H1 (cell line): ENCODE data around the gene ACBD6. TPM values are rescaled to one million over a fixed set of nuclear protein-coding genes. Genes with fewer than 3 reads are reported as not detected.
A peak's percentile ranks its signal among the peaks of the same experiment; 100 is the strongest.

Source experiments
- CTCF ChIA-PET: fragments of 300-600 bp; sonication (Branson Sonifier 250); formaldehyde crosslinking; loops from one replicate; lab custom pipeline; 2021; ENCODE audit not compliant: partially characterized antibody; lab: Charles Lee
- POLR2A ChIA-PET: fragments of 300-600 bp; sonication (Branson Sonifier 250); formaldehyde crosslinking; loops from one replicate; lab custom pipeline; 2021; ENCODE audit warnings: inconsistent platforms; ENCODE audit not compliant: partially characterized antibody; lab: Charles Lee
- DNase-seq, 2 experiments: peaks; one replicate each; pipeline versions ENCODE4 v3.0.0 to v3.0.0-alpha.2; 2010 to 2022; ENCODE audit warnings: low spot score in 2 of 2, low read depth in 1 of 2, mixed read lengths in 1 of 2
- FAIRE-seq: peaks from 2 replicates; lab custom pipeline; 2011; peaks lifted over from hg19 to GRCh38; lab: Jason Lieb, UNC
- H2AFZ ChIP-seq: 2 replicates; pipeline ENCODE4 v1.8.1; 2012; ENCODE audit warnings: low read length, inconsistent platforms
- H2AK5ac ChIP-seq: 2 replicates; pipeline ENCODE4 v1.6.1; 2013; ENCODE audit warnings: low read depth, low read length
- H2BK120ac ChIP-seq: replicated peaks from 2 replicates; pipeline ENCODE3; 2013; ENCODE audit warnings: low read depth, low read length, inconsistent platforms
- H2BK12ac ChIP-seq: 2 replicates; pipeline ENCODE4 v1.6.1; 2013; ENCODE audit warnings: low read depth, low read length
- H2BK15ac ChIP-seq: 2 replicates; pipeline ENCODE4 v1.6.1; 2013; ENCODE audit warnings: low read length
- H2BK20ac ChIP-seq: 2 replicates; pipeline ENCODE4 v1.6.1; 2013; ENCODE audit warnings: low read length
- H2BK5ac ChIP-seq: 2 replicates; pipeline ENCODE4 v1.6.1; 2013; ENCODE audit warnings: low read depth, low read length
- H3K14ac ChIP-seq: 2 replicates; pipeline ENCODE4 v1.6.1; 2013; ENCODE audit warnings: inconsistent platforms; ENCODE audit not compliant: insufficient read length
- H3K18ac ChIP-seq: 2 replicates; pipeline ENCODE4 v1.6.1; 2013; ENCODE audit warnings: low read length; ENCODE audit errors: extremely low read depth
- H3K23ac ChIP-seq: 2 replicates; pipeline ENCODE4 v1.6.1; 2013; ENCODE audit warnings: inconsistent platforms; ENCODE audit not compliant: insufficient read length
- H3K23me2 ChIP-seq: 2 replicates; pipeline ENCODE4 v1.6.1; 2013; ENCODE audit warnings: low read depth, low read length
- H3K27ac ChIP-seq: 2 replicates; pipeline ENCODE4 v1.6.1; 2011; ENCODE audit warnings: low read depth, low read length, inconsistent platforms
- H3K27me3 ChIP-seq, 4 experiments: replicated peaks in 1 of 4; 1 replicate in 1 of 4; 2 replicates in 3 of 4; pipeline versions ENCODE4 v1.6.1 to v1.8.1; 2011 to 2013; ENCODE audit warnings: low read length in 3 of 4, mild to moderate bottlenecking in 3 of 4, inconsistent platforms in 2 of 4, mixed read lengths in 2 of 4, moderate library complexity in 1 of 4; ENCODE audit not compliant: control insufficient read depth in 3 of 4, insufficient read depth in 3 of 4; ENCODE audit errors: extremely low read depth in 1 of 4
- H3K36me3 ChIP-seq, 4 experiments: 2 replicates each; pipeline versions ENCODE4 v1.6.1 to v1.8.1; 2011 to 2013; ENCODE audit warnings: mild to moderate bottlenecking in 4 of 4, low read length in 3 of 4, moderate library complexity in 2 of 4, control low read depth in 1 of 4, inconsistent platforms in 1 of 4; ENCODE audit not compliant: insufficient read depth in 4 of 4, control insufficient read depth in 2 of 4
- H3K4ac ChIP-seq: replicated peaks from 2 replicates; pipeline ENCODE3; 2013; ENCODE audit warnings: low read length, low read depth, mixed read lengths, inconsistent platforms; ENCODE audit not compliant: insufficient read length
- H3K4me1 ChIP-seq, 4 experiments: replicated peaks in 1 of 4; 1 replicate in 1 of 4; 2 replicates in 3 of 4; pipeline versions ENCODE4 v1.6.1 to v1.8.1; 2011 to 2013; ENCODE audit warnings: low read length in 3 of 4, inconsistent platforms in 2 of 4, mixed read lengths in 1 of 4; ENCODE audit not compliant: insufficient read depth in 4 of 4, control insufficient read depth in 3 of 4
- H3K4me2 ChIP-seq, 2 experiments: 2 replicates each; pipeline versions ENCODE4 v1.6.1 to v1.8.1; 2011 to 2013; ENCODE audit warnings: low read depth in 2 of 2, low read length in 2 of 2, control low read depth in 1 of 2, inconsistent platforms in 1 of 2, mild to moderate bottlenecking in 1 of 2; ENCODE audit not compliant: insufficient read depth in 1 of 2
- H3K4me3 ChIP-seq, 4 experiments: fragments of 200-600, 300-600 bp in 1 of 4; sonication (generic), shearing (Covaris generic), sonication (Bioruptor Twin) in 1 of 4; 2 replicates each; pipeline versions ENCODE4 v1.5.1 to v1.8.1; 2011 to 2016; ENCODE audit warnings: low read length in 4 of 4, low read depth in 3 of 4, control low read depth in 2 of 4, inconsistent platforms in 2 of 4, mild to moderate bottlenecking in 2 of 4, mixed read lengths in 1 of 4, moderate library complexity in 1 of 4; ENCODE audit not compliant: insufficient read depth in 2 of 4; ENCODE audit errors: extremely low read depth in 1 of 4
- H3K56ac ChIP-seq: replicated peaks from 2 replicates; pipeline ENCODE3; 2013; ENCODE audit warnings: low read depth, mild to moderate bottlenecking, mixed read lengths, low read length, inconsistent platforms; ENCODE audit not compliant: insufficient read length
- H3K79me1 ChIP-seq: 2 replicates; pipeline ENCODE4 v1.6.1; 2013; ENCODE audit warnings: low read depth, low read length, control low read depth
- H3K79me2 ChIP-seq, 2 experiments: 2 replicates each; pipeline versions ENCODE4 v1.6.1 to v1.8.1; 2012 to 2013; ENCODE audit warnings: low read length in 2 of 2, mild to moderate bottlenecking in 2 of 2, inconsistent platforms in 1 of 2; ENCODE audit not compliant: insufficient read depth in 2 of 2, control insufficient read depth in 1 of 2
- H3K9ac ChIP-seq, 4 experiments: replicated peaks in 1 of 4; 1 replicate in 1 of 4; 2 replicates in 3 of 4; pipeline versions ENCODE4 v1.6.1 to v1.8.1; 2011 to 2013; ENCODE audit warnings: low read depth in 3 of 4, low read length in 3 of 4, control low read depth in 2 of 4, mild to moderate bottlenecking in 2 of 4, moderate library complexity in 2 of 4, inconsistent platforms in 1 of 4; ENCODE audit errors: extremely low read depth in 1 of 4
- H3K9me3 ChIP-seq, 2 experiments: 2 replicates each; pipeline versions ENCODE4 v1.6.1 to v1.8.1; 2012 to 2013; ENCODE audit warnings: mild to moderate bottlenecking in 2 of 2, moderate library complexity in 2 of 2, control low read depth in 1 of 2, inconsistent platforms in 1 of 2, low read depth in 1 of 2, low read length in 1 of 2, mixed read lengths in 1 of 2; ENCODE audit not compliant: insufficient read depth in 2 of 2
- H4K20me1 ChIP-seq, 2 experiments: replicated peaks in 1 of 2; 2 replicates each; pipeline versions ENCODE3 to v1.8.1; 2011 to 2013; ENCODE audit warnings: inconsistent platforms in 2 of 2, low read length in 2 of 2, mild to moderate bottlenecking in 1 of 2; ENCODE audit not compliant: insufficient read depth in 2 of 2, control insufficient read depth in 1 of 2
- H4K5ac ChIP-seq: 2 replicates; pipeline ENCODE4 v1.6.1; 2013; ENCODE audit warnings: low read length, low read depth, mixed read lengths, inconsistent platforms; ENCODE audit not compliant: insufficient read length
- H4K8ac ChIP-seq: 2 replicates; pipeline ENCODE4 v1.8.0; 2013; ENCODE audit warnings: mild to moderate bottlenecking, moderate library complexity, low read length, inconsistent platforms; ENCODE audit not compliant: insufficient read depth; ENCODE audit errors: extremely low read depth
- H4K91ac ChIP-seq: replicated peaks from 2 replicates; pipeline ENCODE3; 2013; ENCODE audit warnings: low read length, mixed read lengths, inconsistent platforms; ENCODE audit not compliant: insufficient read length
- CEBPB ChIP-seq: IDR thresholded peaks from 2 replicates; pipeline ENCODE4 v1.6.1; 2012; ENCODE audit warnings: low read depth, low read length
- TEAD4 ChIP-seq: IDR thresholded peaks from 2 replicates; pipeline ENCODE4 v1.6.1; 2012; ENCODE audit warnings: low read depth, low read length, inconsistent platforms, mixed read lengths
- WGBS, 2 experiments: shearing (Covaris generic) in 1 of 2; methylation state at CpG; one replicate each; pipeline versions ENCODE4 v1.1.6 to v1.1.7; 2013 to 2015; ENCODE audit warnings: low lambda C conversion rate in 2 of 2, mixed read lengths in 2 of 2, inconsistent platforms in 1 of 2, low coverage in 1 of 2, missing lambda C conversion rate in 1 of 2; ENCODE audit not compliant: insufficient replicate concordance in 2 of 2, insufficient coverage in 1 of 2, insufficient read length in 1 of 2; ENCODE audit errors: extremely low coverage in 1 of 2, missing lambda C conversion rate in 1 of 2; 5-methylcytosine and 5-hydroxymethylcytosine counted together
- polyA plus RNA-seq, 7 experiments: library from polyadenylated mRNA; depleted of rRNA in 3 of 7; stranded (reverse) in 5 of 7; unstranded in 2 of 7; fragments of >200 nt in 5 of 7; fragments of 200-250 nt in 2 of 7; gene quantifications; 1 replicate in 5 of 7; 2 replicates in 1 of 7; 4 replicates in 1 of 7; pipeline versions ENCODE4 v1.2.1 to v1.2.3, GENCODE V29; 2011 to 2013; ENCODE audit warnings: missing spikeins in 2 of 7, mixed read lengths in 2 of 7
- total RNA-seq: library from RNA; stranded (reverse); fragmentation: NEBNext Ultra II Directional; extraction: Animal tissue kit (Norgen Biotek cat#: 25700); gene quantifications from 2 replicates; pipeline ENCODE4 v1.2.1, GENCODE V29; 2021

ACBD6 gene
- total and polyA plus RNA-seq, 2 of the 8 experiments (the other 6 are each of a cell fraction or from before 2014, with no cell fraction given), result 52.0 to 67.7 TPM

DNA sequence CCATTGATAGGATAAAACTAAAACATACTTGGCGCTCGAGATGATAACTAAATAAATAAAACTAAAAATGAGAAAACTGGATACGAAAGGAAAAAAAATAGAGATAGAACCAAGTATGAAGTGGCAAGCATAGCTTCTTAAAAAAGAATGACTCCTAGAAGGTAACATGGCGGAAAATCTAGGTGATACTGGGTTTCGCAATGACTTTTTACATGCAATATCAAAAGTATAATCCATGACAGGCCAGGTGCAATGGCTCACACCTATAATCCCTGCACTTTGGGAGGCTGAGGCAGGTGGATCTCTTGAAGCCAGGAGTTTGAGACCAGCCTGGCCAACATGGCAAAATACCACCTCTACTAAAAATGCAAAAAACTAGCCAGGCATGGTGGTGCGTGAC is 70.7 kb downstream of the ACBD6 start:
- H2BK15ac ChIP-seq, result no peak overlapping the region
- H2BK120ac ChIP-seq, result no peak overlapping the region
- CTCF ChIA-PET, result interaction anchor here (0.6 to 1.8 kb wide), 2 partner anchors 15 to 64 kb away, joined by 3 to 4 read pairs; no protein-coding TSS in a partner anchor
- no peak for TF ChIP-seq TEAD4
- peak; percentile 56; the same call in 1 of the 2 replicates for TF ChIP-seq CEBPB
- POLR2A ChIA-PET, result no interaction called here
- H3K27ac ChIP-seq, result no peak overlapping the region
- no peak overlapping the region for H3K4me3 ChIP-seq
- H3K79me2 ChIP-seq, result peaks cover 0 to 24% of the 10 kb centered on the region in 2 experiments; a peak in 2 of 4 replicates
- H4K20me1 ChIP-seq, result no peaks in the 10 kb centered on the region
- H3K56ac ChIP-seq, result no peak overlapping the region
- no peak overlapping the region for H3K14ac ChIP-seq
- no peak overlapping the region for H3K18ac ChIP-seq
- no peaks in the 10 kb centered on the region for H3K79me1 ChIP-seq
- no peak overlapping the region for H4K91ac ChIP-seq
- H2AK5ac ChIP-seq, result no peak overlapping the region
- H3K9me3 ChIP-seq, result no peaks in the 10 kb centered on the region
- H3K23me2 ChIP-seq, result no peaks in the 10 kb centered on the region
- no peaks in the 10 kb centered on the region for H3K27me3 ChIP-seq
- FAIRE-seq (no peak), DNase-seq (no peak)
- H4K8ac ChIP-seq, result no peak overlapping the region
- no peak overlapping the region for H4K5ac ChIP-seq
- peaks cover 2 to 9% (median 8%) of the 10 kb centered on the region in 4 experiments; a peak in 4 of 7 replicates for H3K4me1 ChIP-seq
- H2AFZ ChIP-seq, result no peak overlapping the region
- H2BK12ac ChIP-seq, result no peak overlapping the region
- no peak overlapping the region for H2BK5ac ChIP-seq
- H3K4me2 ChIP-seq, result no peak overlapping the region
- H3K4ac ChIP-seq, result no peak overlapping the region
- no peak overlapping the region for H3K9ac ChIP-seq
- WGBS, 2 experiments, result 93% methylated on average over 6 of the region's 6 CpGs; no CpG with 5 or more reads in 1 of the 2 experiments
- H3K36me3 ChIP-seq, result no peaks in the 10 kb centered on the region
- H3K23ac ChIP-seq, result no peak overlapping the region
- H2BK20ac ChIP-seq, result no peak overlapping the region
